A549 (cell line): ENCODE data around the gene TFE3. TPM values are rescaled to one million over a fixed set of nuclear protein-coding genes. Genes with fewer than 3 reads are reported as not detected.

Experiments
- ATAC-seq, 2 experiments: fragments of 200-7000 bp in 1 of 2; fragments of >200 bp in 1 of 2; cut with Nextera tagmentation in 1 of 2; cut with Tn5 transposase in 1 of 2; 3 replicates each; pipeline versions ENCODE4 v1.8.0 to v1.9.1; 2018 to 2020; ENCODE audit warnings: mild to moderate bottlenecking in 1 of 2, moderate library complexity in 1 of 2
- CTCF ChIA-PET: fragments of 300-600 bp; sonication (Branson Sonifier 250); formaldehyde crosslinking; extraction: SDS; loops from one replicate; lab custom pipeline; 2021; ENCODE audit warnings: antibody characterized with exemption, inconsistent platforms; lab: Yijun Ruan, JAX
- POLR2A ChIA-PET: fragments of 350-600 bp; formaldehyde crosslinking; extraction: SDS; loops from one replicate; lab custom pipeline; 2021; ENCODE audit warnings: antibody characterized with exemption, inconsistent platforms; lab: Yijun Ruan, JAX
- DNase-seq, 2 experiments: peaks; one replicate each; pipeline versions ENCODE4 v3.0.0 to v3.0.0-alpha.2; 2011 to 2016; ENCODE audit warnings: low read depth in 1 of 2, low spot score in 1 of 2
- FAIRE-seq: peaks from 2 replicates; lab custom pipeline; 2011; peaks lifted over from hg19 to GRCh38; lab: Jason Lieb, UNC
- H3K27ac ChIP-seq, 2 experiments: fragments of >200 bp; sonication (Bioruptor Twin); formaldehyde crosslinking; 3 replicates each; pipeline ENCODE4 v1.5.1; 2016 to 2017
- H3K4me1 ChIP-seq: fragments of >200 bp; sonication (Bioruptor Twin); formaldehyde crosslinking; 3 replicates; pipeline ENCODE4 v1.6.1; 2016
- H3K4me2 ChIP-seq: fragments of >200 bp; sonication (Bioruptor Twin); formaldehyde crosslinking; 3 replicates; pipeline ENCODE4 v1.6.1; 2016
- H3K4me3 ChIP-seq: fragments of >200 bp; sonication (Bioruptor Twin); formaldehyde crosslinking; 3 replicates; pipeline ENCODE4 v1.5.1; 2016
- H3K9me3 ChIP-seq: fragments of >200 bp; sonication (Bioruptor Twin); formaldehyde crosslinking; 3 replicates; pipeline ENCODE4 v1.6.1; 2016
- BCL3 ChIP-seq: fragments of >200 bp; sonication (Bioruptor Twin); formaldehyde crosslinking; IDR thresholded peaks from 3 replicates; pipeline ENCODE4 v1.6.1; 2016
- EHMT2 ChIP-seq: fragments of 200-600 bp; sonication (generic); IDR thresholded peaks from 2 replicates; pipeline ENCODE4 v1.6.1; 2016; ENCODE audit warnings: antibody characterized with exemption, low read depth, mild to moderate bottlenecking, moderate library complexity
- HDAC2 ChIP-seq: fragments of 200-600 bp; sonication (generic); IDR thresholded peaks from 2 replicates; pipeline ENCODE4 v1.6.1; 2016
- HOXB13 ChIP-seq: fragments of 250-450 bp; sonication (Bioruptor Pico); IDR thresholded peaks from 2 replicates; pipeline ENCODE4 v1.5.0; 2020; ENCODE audit warnings: low read depth, mild to moderate bottlenecking, moderate library complexity
- JUN ChIP-seq, 2 experiments: fragments of >200 bp; sonication (Bioruptor Twin); formaldehyde crosslinking; IDR thresholded peaks; 2 replicates in 1 of 2; 3 replicates in 1 of 2; pipeline ENCODE4 v1.6.1; 2016 to 2017
- KDM5A ChIP-seq: fragments of 200-600 bp; sonication (generic); IDR thresholded peaks from 2 replicates; pipeline ENCODE4 v1.6.1; 2016; ENCODE audit warnings: antibody characterized with exemption, mild to moderate bottlenecking
- MAZ ChIP-seq: fragments of 150-350 bp; IDR thresholded peaks from 2 replicates; pipeline ENCODE4 v1.6.1; 2014; ENCODE audit warnings: antibody characterized with exemption, low read depth, low read length, borderline replicate concordance
- MYC ChIP-seq: IDR thresholded peaks from 2 replicates; pipeline ENCODE4 v1.6.1; 2012; ENCODE audit warnings: mild to moderate bottlenecking, inconsistent platforms, low read length, improper control_type of control experiment, borderline replicate concordance
- NFE2L2 ChIP-seq: fragments of 150-350 bp; conservative IDR thresholded peaks from 2 replicates; pipeline ENCODE4 v1.6.1; 2014; ENCODE audit warnings: low read length
- NPAS2 ChIP-seq: fragments of 250-450 bp; sonication (Bioruptor Pico); IDR thresholded peaks from 2 replicates; pipeline ENCODE4 v1.8.0; 2022; ENCODE audit warnings: mild to moderate bottlenecking, moderate library complexity, borderline replicate concordance
- NR3C1 ChIP-seq: fragments of >200 bp; sonication (Bioruptor Twin); formaldehyde crosslinking; IDR thresholded peaks from 3 replicates; pipeline ENCODE4 v1.6.1; 2017
- REST ChIP-seq: fragments of 200-600 bp; sonication (generic); IDR thresholded peaks from 2 replicates; pipeline ENCODE4 v1.6.1; 2016; ENCODE audit warnings: antibody characterized with exemption, mild to moderate bottlenecking, moderate library complexity
- RNF2 ChIP-seq: fragments of 200-600 bp; sonication (generic); IDR thresholded peaks from 2 replicates; pipeline ENCODE4 v1.6.1; 2016; ENCODE audit warnings: low read depth, mild to moderate bottlenecking, antibody characterized with exemption, moderate library complexity, borderline replicate concordance
- SREBF2 ChIP-seq: fragments of 450-650 bp; IDR thresholded peaks from 2 replicates; pipeline ENCODE4 v1.6.1; 2014; ENCODE audit warnings: mild to moderate bottlenecking, moderate library complexity
- TP53 ChIP-seq: fragments of 250-450 bp; sonication (Bioruptor Pico); IDR thresholded peaks from 2 replicates; pipeline ENCODE4 v1.5.0; 2021; ENCODE audit warnings: mild to moderate bottlenecking, moderate library complexity
- ZNF302 ChIP-seq: fragments of 250-450 bp; sonication (Bioruptor Pico); IDR thresholded peaks from 2 replicates; pipeline ENCODE4 v1.9.0; 2021; ENCODE audit warnings: inconsistent platforms, mild to moderate bottlenecking, moderate library complexity
- ZSCAN20 ChIP-seq: fragments of 250-450 bp; sonication (Bioruptor Pico); IDR thresholded peaks from 2 replicates; pipeline ENCODE4 v1.8.0; 2022; ENCODE audit warnings: mild to moderate bottlenecking, moderate library complexity
- WGBS: methylation state at CpG from one replicate; pipeline ENCODE4 v1.1.6; 2017; ENCODE audit errors: missing lambda C conversion rate; 5-methylcytosine and 5-hydroxymethylcytosine counted together
- polyA plus RNA-seq, 4 experiments: library from polyadenylated mRNA; depleted of rRNA in 3 of 4; stranded (reverse); fragments of >200 nt; fragmentation: RNase III in 1 of 4; extraction: RNeasy Plus Mini Kit Qiagen cat#74134 plus additional on column Dnase treatment in 1 of 4; gene quantifications; 2 replicates in 3 of 4; 3 replicates in 1 of 4; pipeline ENCODE4 v1.2.3, GENCODE V29; 2011 to 2017
- TF ChIP-seq, protein P1 (sequence below): fragments of 250-450 bp; sonication (Bioruptor Pico); IDR thresholded peaks from 2 replicates; pipeline ENCODE4 v1.5.0; 2020; ENCODE audit warnings: low read depth, mild to moderate bottlenecking, moderate library complexity

TFE3 gene
- polyA plus RNA-seq, 2 of the 4 experiments (the other 2 are of a cell fraction) = 16.1 to 56.3 TPM

GRCh38 chrX:48997455-48997854 lies 45.7 kb downstream of the TFE3 start:
- ChIA-PET POLR2A (no interaction called here), CTCF (interaction anchor here (0.6 to 1.1 kb wide), 2 partner anchors 23 to 46 kb away, joined by 3 to 5 read pairs; no protein-coding TSS in a partner anchor)
- Histone ChIP-seq H3K9me3 (no peaks in the 10 kb centered on the region), H3K4me2 (no peak overlapping the region), H3K4me1 (peaks cover 5% of the 10 kb centered on the region; the same call in 1 of the 3 replicates), H3K27ac (no peak overlapping the region), H3K4me3 (no peak overlapping the region)
- TF ChIP-seq HDAC2 (no peak), NPAS2 (no peak), MYC (no peak), RNF2 (no peak), HOXB13 (CRISPR knock-in tag) (no peak), KDM5A (no peak), BCL3 (no peak), MAZ (no peak), TP53 (CRISPR knock-in tag) (no peak), JUN (IDR thresholded peaks at IDR 0.05) (no peak), EHMT2 (no peak), ZNF302 (CRISPR knock-in tag) (no peak), NFE2L2 (no peak), SREBF2 (no peak)
- TF ChIP-seq, protein P1, sequence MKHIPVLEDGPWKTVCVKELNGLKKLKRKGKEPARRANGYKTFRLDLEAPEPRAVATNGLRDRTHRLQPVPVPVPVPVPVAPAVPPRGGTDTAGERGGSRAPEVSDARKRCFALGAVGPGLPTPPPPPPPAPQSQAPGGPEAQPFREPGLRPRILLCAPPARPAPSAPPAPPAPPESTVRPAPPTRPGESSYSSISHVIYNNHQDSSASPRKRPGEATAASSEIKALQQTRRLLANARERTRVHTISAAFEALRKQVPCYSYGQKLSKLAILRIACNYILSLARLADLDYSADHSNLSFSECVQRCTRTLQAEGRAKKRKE (CRISPR knock-in tag) = no peak
- no peak for DNase-seq
- ATAC-seq = no peak
- no peak for FAIRE-seq
- WGBS = 97% methylated on average over 3 of the region's 3 CpGs

DNA sequence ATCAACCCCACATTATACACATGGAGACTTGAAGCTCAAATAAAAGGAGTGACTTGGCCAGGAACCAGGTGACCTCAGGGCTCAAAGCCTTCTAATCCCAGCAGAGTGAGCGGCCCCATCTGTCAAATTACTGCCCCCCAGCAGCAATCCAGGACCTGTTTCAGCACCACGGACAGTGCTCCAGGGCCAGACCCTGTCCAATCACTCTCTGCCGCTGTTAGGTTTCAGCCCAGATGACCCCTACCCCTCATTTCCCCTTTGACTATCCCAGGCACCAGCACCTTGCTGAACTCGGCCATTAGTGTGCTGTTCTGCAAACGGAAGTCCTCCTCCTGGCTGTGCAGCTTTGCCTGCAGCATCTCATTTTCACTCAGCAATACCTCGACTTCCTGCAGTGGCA lies 46.2 kb downstream of the TFE3 start:
- Histone ChIP-seq H3K4me1 (peaks cover 5% of the 10 kb centered on the region; the same call in 1 of the 3 replicates), H3K9me3 (no peaks in the 10 kb centered on the region), H3K4me3 (no peak overlapping the region)
- FAIRE-seq (no peak), ATAC-seq (no peak)
- 87% methylated on average over 6 of the region's 6 CpGs for WGBS
- POLR2A ChIA-PET = interaction anchor here (0.6 kb wide), 1 partner anchor 29 kb away, joined by 3 read pairs; no protein-coding TSS in a partner anchor
- no peak for TF ChIP-seq NR3C1
- TF ChIP-seq ZSCAN20 (CRISPR knock-in tag) = no peak
- peak; percentile 83 for TF ChIP-seq REST
- no peak for TF ChIP-seq EHMT2
- TF ChIP-seq BCL3 = no peak
- TF ChIP-seq, all 56 proteins: peak for 1
- Histone ChIP-seq H3K4me2 (no peak overlapping the region), H3K27ac (no peak overlapping the region)
- no peak for DNase-seq
- CTCF ChIA-PET = interaction anchor here (0.6 to 1.1 kb wide), 3 partner anchors 24 to 47 kb away, joined by 3 to 5 read pairs (median 5); partner anchors contain the start of gene KCND1
